ENCODE data around the gene WNK3.

DNA sequence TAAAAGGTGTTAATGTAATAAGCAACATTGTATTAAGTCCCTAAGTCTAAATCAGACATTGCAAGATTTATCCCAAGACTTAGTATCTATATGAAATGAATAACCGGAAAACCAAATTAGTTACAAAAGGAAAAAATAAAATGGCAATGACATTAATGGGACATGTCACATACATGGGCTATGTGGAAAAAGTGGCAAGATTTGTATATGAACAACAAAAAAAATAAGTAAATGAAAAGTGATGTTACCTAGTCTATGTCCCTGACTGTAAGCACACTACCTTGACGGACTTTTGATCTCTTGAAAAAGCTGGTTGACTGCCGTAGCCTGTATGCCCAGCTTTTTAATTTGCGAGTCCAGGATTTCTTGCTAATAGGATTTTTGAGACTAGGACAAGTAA is 119.3 kb downstream of the WNK3 start:
- TF ChIP-seq, protein P1, sequence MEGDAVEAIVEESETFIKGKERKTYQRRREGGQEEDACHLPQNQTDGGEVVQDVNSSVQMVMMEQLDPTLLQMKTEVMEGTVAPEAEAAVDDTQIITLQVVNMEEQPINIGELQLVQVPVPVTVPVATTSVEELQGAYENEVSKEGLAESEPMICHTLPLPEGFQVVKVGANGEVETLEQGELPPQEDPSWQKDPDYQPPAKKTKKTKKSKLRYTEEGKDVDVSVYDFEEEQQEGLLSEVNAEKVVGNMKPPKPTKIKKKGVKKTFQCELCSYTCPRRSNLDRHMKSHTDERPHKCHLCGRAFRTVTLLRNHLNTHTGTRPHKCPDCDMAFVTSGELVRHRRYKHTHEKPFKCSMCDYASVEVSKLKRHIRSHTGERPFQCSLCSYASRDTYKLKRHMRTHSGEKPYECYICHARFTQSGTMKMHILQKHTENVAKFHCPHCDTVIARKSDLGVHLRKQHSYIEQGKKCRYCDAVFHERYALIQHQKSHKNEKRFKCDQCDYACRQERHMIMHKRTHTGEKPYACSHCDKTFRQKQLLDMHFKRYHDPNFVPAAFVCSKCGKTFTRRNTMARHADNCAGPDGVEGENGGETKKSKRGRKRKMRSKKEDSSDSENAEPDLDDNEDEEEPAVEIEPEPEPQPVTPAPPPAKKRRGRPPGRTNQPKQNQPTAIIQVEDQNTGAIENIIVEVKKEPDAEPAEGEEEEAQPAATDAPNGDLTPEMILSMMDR (IDR thresholded peaks at IDR 0.05; ENCODE audit: poor library complexity): no peak
- no peak for TF ChIP-seq EZH2 (IDR thresholded peaks at IDR 0.05; ENCODE audit: borderline replicate concordance)

Data from hepatocyte (in vitro differentiated cells).